Panc1 (cell line): Measurements from ENCODE around the gene ANKEF1. TPM values are rescaled to one million over a fixed set of nuclear protein-coding genes. Genes with fewer than 3 reads are reported as not detected.
"Not testable (repeated sequence)": the region's sequence is repeated elsewhere in the genome, so short reads cannot be mapped to it uniquely, and the experiment has no call there.

Experiments used
- ATAC-seq: fragments of 200-7000 bp; cut with Tn5 transposase; 2 replicates; pipeline ENCODE4 v1.9.1; 2020; ENCODE audit warnings: mild to moderate bottlenecking, moderate library complexity
- BruUV-seq: library from RNA; stranded (reverse); fragments of 400-500 nt; replicated peaks from 2 replicates; lab custom pipeline; 2021; lab: Mats Ljungman, UMichigan
- CTCF ChIA-PET: fragments of 300-600 bp; sonication (Branson Sonifier 250); formaldehyde crosslinking; loops from one replicate; lab custom pipeline; 2022; ENCODE audit warnings: antibody characterized with exemption; lab: Charles Lee
- POLR2A ChIA-PET: fragments of 300-600 bp; sonication (Branson Sonifier 250); formaldehyde crosslinking; loops from one replicate; lab custom pipeline; 2022; ENCODE audit warnings: antibody characterized with exemption; lab: Charles Lee
- DNase-seq: peaks from one replicate; pipeline ENCODE4 v3.0.0-alpha.2; 2010; ENCODE audit warnings: low read depth, low spot score
- H3K27ac ChIP-seq: 2 replicates; pipeline ENCODE4 v1.5.1; 2011; ENCODE audit warnings: mild to moderate bottlenecking, low read length, inconsistent platforms
- H3K27me3 ChIP-seq: fragments of 200-500 bp; sonication (Bioruptor generic); 2 replicates; pipeline ENCODE4 v1.6.0; 2014; ENCODE audit warnings: low read length, inconsistent platforms; ENCODE audit not compliant: control insufficient read depth, insufficient read depth
- H3K36me3 ChIP-seq: fragments of 200-500 bp; sonication (Bioruptor generic); 2 replicates; pipeline ENCODE4 v1.5.1; 2014; ENCODE audit warnings: inconsistent platforms, mild to moderate bottlenecking, low read length, moderate library complexity; ENCODE audit not compliant: control insufficient read depth, insufficient read depth
- H3K4me1 ChIP-seq: 2 replicates; pipeline ENCODE4 v1.5.1; 2011; ENCODE audit warnings: inconsistent platforms, mild to moderate bottlenecking, low read length, moderate library complexity; ENCODE audit not compliant: control insufficient read depth, insufficient read depth
- H3K4me3 ChIP-seq, 2 experiments: 2 replicates each; pipeline ENCODE4 v1.5.1; 2011 to 2012; ENCODE audit warnings: low read depth in 2 of 2, low read length in 2 of 2, mild to moderate bottlenecking in 2 of 2, inconsistent platforms in 1 of 2, moderate library complexity in 1 of 2
- H3K9me3 ChIP-seq: fragments of 200-500 bp; sonication (Bioruptor generic); 2 replicates; pipeline ENCODE4 v1.5.1; 2014; ENCODE audit warnings: low read depth, mild to moderate bottlenecking, inconsistent platforms, low read length, moderate library complexity; ENCODE audit not compliant: control insufficient read depth, insufficient read depth
- POLR2AphosphoS5 ChIP-seq: IDR thresholded peaks from 2 replicates; pipeline ENCODE4 v1.6.1; 2012; ENCODE audit warnings: mild to moderate bottlenecking, low read depth, low read length, moderate library complexity
- SIN3A ChIP-seq: IDR thresholded peaks from 2 replicates; pipeline ENCODE4 v1.6.1; 2012; ENCODE audit warnings: low read depth, mild to moderate bottlenecking, low read length, moderate library complexity, borderline replicate concordance; ENCODE audit not compliant: insufficient read depth
- TCF7L2 ChIP-seq: IDR thresholded peaks from 2 replicates; pipeline ENCODE4 v1.6.1; 2011; ENCODE audit warnings: mild to moderate bottlenecking, low read depth, low read length, inconsistent platforms
- in situ Hi-C: cut with HindIII; loops from 2 replicates; pipeline ENCODE4 v1.10.0; 2016; ENCODE audit warnings: low sequenced_read_pairs, low pct_unique_long_range_greater_than_20kb
- intact Hi-C: fragments of 100-400 bp; cut with micrococcal nuclease; formaldehyde crosslinking; loops from one replicate; pipeline ENCODE4 v1.10.0; 2022; ENCODE audit not compliant: unreplicated experiment
- total RNA-seq: library from RNA; stranded (reverse); gene quantifications from one replicate; pipeline ENCODE4 v1.2.1, GENCODE V29; 2021; ENCODE audit not compliant: unreplicated experiment
- TF ChIP-seq, protein P1 (sequence below): fragments of 450-650 bp; IDR thresholded peaks from 2 replicates; pipeline ENCODE4 v1.5.1; 2017; ENCODE audit warnings: mild to moderate bottlenecking
- TF ChIP-seq, protein P2 (sequence below), 2 experiments: IDR thresholded peaks; 2 replicates each; pipeline ENCODE4 v1.6.1; 2011 to 2012; ENCODE audit warnings: low read depth in 2 of 2, control low read depth in 1 of 2, low read length in 1 of 2, mild to moderate bottlenecking in 1 of 2, moderate library complexity in 1 of 2; ENCODE audit not compliant: insufficient read depth in 1 of 2

ANKEF1 gene
- total RNA-seq, 1 experiment from 2014 or later, result 6.3 TPM

DNA sequence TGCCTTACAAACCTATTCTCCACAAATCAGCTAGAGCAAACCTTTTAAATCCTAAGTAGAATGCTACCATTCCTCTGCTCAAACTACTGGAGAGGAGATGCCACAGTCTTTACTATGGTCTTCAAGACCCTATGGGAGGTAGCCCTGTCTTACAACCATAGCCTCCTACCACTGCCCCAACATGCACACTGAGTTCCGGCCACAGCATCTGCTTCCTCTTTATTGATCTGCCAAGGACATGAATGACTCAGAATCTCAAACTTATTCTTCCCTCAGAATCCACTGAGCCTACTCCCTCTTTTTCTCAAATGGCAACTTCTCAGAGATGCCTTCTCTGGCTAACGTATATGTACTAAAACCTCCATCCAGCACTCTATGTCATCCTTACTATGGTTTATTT is 12.2 kb upstream of the ANKEF1 start:
- H3K9me3 ChIP-seq, result peaks cover 2% of the 10 kb centered on the region; the same call in 1 of the 2 replicates
- DNase-seq (no peak), ATAC-seq (no peak)
- H3K4me3 ChIP-seq, result no peak overlapping the region
- BruUV-seq, result no TSS peak
- in situ Hi-C loops, result no loop called here
- H3K27ac ChIP-seq, result no peak overlapping the region
- H3K36me3 ChIP-seq, result no peaks in the 10 kb centered on the region
- no peaks in the 10 kb centered on the region; the same call in 1 of the 2 replicates for H3K27me3 ChIP-seq
- no peaks in the 10 kb centered on the region for H3K4me1 ChIP-seq
- TF ChIP-seq SIN3A (no peak), TCF7L2 (no peak), POLR2AphosphoS5 (no peak)
- TF ChIP-seq, protein P1, sequence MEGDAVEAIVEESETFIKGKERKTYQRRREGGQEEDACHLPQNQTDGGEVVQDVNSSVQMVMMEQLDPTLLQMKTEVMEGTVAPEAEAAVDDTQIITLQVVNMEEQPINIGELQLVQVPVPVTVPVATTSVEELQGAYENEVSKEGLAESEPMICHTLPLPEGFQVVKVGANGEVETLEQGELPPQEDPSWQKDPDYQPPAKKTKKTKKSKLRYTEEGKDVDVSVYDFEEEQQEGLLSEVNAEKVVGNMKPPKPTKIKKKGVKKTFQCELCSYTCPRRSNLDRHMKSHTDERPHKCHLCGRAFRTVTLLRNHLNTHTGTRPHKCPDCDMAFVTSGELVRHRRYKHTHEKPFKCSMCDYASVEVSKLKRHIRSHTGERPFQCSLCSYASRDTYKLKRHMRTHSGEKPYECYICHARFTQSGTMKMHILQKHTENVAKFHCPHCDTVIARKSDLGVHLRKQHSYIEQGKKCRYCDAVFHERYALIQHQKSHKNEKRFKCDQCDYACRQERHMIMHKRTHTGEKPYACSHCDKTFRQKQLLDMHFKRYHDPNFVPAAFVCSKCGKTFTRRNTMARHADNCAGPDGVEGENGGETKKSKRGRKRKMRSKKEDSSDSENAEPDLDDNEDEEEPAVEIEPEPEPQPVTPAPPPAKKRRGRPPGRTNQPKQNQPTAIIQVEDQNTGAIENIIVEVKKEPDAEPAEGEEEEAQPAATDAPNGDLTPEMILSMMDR, result no peak
- TF ChIP-seq, protein P2, sequence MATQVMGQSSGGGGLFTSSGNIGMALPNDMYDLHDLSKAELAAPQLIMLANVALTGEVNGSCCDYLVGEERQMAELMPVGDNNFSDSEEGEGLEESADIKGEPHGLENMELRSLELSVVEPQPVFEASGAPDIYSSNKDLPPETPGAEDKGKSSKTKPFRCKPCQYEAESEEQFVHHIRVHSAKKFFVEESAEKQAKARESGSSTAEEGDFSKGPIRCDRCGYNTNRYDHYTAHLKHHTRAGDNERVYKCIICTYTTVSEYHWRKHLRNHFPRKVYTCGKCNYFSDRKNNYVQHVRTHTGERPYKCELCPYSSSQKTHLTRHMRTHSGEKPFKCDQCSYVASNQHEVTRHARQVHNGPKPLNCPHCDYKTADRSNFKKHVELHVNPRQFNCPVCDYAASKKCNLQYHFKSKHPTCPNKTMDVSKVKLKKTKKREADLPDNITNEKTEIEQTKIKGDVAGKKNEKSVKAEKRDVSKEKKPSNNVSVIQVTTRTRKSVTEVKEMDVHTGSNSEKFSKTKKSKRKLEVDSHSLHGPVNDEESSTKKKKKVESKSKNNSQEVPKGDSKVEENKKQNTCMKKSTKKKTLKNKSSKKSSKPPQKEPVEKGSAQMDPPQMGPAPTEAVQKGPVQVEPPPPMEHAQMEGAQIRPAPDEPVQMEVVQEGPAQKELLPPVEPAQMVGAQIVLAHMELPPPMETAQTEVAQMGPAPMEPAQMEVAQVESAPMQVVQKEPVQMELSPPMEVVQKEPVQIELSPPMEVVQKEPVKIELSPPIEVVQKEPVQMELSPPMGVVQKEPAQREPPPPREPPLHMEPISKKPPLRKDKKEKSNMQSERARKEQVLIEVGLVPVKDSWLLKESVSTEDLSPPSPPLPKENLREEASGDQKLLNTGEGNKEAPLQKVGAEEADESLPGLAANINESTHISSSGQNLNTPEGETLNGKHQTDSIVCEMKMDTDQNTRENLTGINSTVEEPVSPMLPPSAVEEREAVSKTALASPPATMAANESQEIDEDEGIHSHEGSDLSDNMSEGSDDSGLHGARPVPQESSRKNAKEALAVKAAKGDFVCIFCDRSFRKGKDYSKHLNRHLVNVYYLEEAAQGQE (IDR thresholded peaks at IDR 0.05; ENCODE audit: insufficient read depth in 1 of 2, low read depth in 2 of 2, low read length in 1 of 2), result no peak
- CTCF ChIA-PET, result no interaction called here
- POLR2A ChIA-PET, result no interaction called here
- intact Hi-C loops, result no loop called here

DNA sequence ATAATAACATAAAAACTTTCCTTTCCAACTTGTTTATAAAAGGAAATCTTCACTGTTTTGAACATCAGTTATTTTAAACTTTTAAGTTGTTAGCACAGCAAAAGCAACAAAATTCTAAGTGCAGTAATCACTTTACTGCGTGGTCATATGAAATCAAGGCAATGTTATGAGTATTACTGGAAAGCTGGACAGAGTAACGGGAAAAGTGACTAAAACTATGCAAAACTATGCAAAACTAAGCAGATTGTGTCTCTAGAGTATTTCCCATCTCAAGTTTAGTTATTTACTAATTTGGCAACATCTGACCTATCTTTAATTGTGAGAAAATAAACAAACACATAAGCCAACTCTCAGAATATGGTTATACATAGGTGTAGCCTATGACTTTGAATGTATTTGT is 10.9 kb upstream of the ANKEF1 start:
- POLR2A ChIA-PET, result no interaction called here
- no peaks in the 10 kb centered on the region for H3K36me3 ChIP-seq
- no peak for TF ChIP-seq SIN3A
- TF ChIP-seq POLR2AphosphoS5, result no peak
- no peak for TF ChIP-seq TCF7L2
- TF ChIP-seq, protein P1, result no peak
- TF ChIP-seq, protein P2 (IDR thresholded peaks at IDR 0.05; ENCODE audit: insufficient read depth in 1 of 2, low read depth in 2 of 2, low read length in 1 of 2), result no peak
- H3K4me1 ChIP-seq, result no peaks in the 10 kb centered on the region
- in situ Hi-C loops (no loop called here), intact Hi-C loops (no loop called here)
- no peaks in the 10 kb centered on the region; the same call in 1 of the 2 replicates for H3K27me3 ChIP-seq
- no peak overlapping the region for H3K4me3 ChIP-seq
- CTCF ChIA-PET, result no interaction called here
- H3K9me3 ChIP-seq, result peaks cover 2% of the 10 kb centered on the region; the same call in 1 of the 2 replicates
- DNase-seq (no peak), ATAC-seq (no peak)
- no TSS peak for BruUV-seq
- no peak overlapping the region for H3K27ac ChIP-seq

DNA sequence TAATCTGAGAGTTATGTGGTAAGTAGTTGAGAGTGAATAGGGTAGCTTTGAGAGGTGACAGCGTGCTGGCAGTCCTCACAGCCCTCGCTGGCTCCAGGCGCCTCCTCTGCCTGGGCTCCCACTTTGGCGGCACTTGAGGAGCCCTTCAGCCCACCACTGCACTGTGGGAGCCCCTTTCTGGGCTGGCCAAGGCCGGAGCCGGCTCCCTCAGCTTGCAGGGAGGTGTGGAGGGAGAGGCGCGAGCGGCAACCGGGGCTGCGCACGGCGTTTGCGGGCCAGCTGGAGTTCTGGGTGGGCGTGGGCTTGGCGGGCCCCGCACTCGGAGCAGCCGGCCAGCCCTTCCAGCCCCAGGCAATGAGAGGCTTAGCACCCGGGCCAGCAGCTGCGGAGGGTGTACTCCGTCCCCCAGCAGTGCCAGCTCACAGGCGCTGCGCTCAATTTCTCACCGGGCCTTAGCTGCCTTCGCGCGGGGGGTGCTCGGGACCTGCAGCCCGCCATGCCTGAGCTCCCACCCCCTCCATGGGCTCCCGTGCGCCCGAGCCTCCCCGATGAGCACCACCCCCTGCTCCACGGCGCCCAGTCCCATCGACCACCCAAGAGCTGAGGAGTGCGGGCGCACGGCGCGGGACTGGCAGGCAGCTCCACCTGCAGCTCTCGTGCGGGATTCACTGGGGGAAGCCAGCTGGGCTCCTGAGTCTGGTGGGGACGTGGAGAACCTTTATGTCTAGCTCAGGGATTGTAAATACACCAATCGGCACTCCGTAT is 3.2 kb upstream of the ANKEF1 start:
- CTCF ChIA-PET, H3K4me1 ChIP-seq, intact Hi-C loops, H3K27ac ChIP-seq, ATAC-seq, DNase-seq, POLR2A ChIA-PET, in situ Hi-C loops, H3K4me3 ChIP-seq, BruUV-seq, H3K36me3 ChIP-seq, H3K9me3 ChIP-seq, H3K27me3 ChIP-seq: not testable (repeated sequence)
